ENCODE measurements around the gene CCDC24.

The CCDC24 gene

DNA sequence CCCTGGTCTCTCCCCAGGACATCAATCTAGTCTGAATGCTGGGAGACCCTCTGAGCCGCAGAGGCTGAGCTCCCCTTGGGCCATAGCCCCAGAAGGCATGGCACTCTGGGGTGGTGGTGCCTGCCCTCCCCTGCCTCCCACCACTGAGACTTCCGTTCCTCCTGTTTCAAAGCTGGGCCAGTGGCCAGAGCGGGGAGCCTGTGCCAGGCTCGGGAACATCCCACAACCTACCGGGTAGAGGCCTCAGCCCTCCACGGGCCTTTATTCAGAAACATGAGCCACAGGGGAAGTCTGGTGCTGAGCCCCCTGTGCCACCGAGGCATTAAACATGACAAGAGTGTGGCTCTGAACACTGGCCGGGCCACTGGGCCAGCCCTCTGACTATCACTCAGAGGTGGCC, 8.1 kb downstream of the CCDC24 start:
- no peak for DNase-seq (ENCODE audit: low spot score)

GRCh38 chr1:44000122-44000665, 8.8 kb downstream of the CCDC24 start:
- no peak for DNase-seq (ENCODE audit: low spot score)

- no peak for DNase-seq (ENCODE audit: low spot score)
These were observed 10.8 kb downstream of the CCDC24 start for GRCh38 chr1:44002165-44002564.

GRCh38 chr1:44002606-44003157, 11.3 kb downstream of the CCDC24 start:
- DNase-seq (ENCODE audit: low spot score): no peak

DNA sequence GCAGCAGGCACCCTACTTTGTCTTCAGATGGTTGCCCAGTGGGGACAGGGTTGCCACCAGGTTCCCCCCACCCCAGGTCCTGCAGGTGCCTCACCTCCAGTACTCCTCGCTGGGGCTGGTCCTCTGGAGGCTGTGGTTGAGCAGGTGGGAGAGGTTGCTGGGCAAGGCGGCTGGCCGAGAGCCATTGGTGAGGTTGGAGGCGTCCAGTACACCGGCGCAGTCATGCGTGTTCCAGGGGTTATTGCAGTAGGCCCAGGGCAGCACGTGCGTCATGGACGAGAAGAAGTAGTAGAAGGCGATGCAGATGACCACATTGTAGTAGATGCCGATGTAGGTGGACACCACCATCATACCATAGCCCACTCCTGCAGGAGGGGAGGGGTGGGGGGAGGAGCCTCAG, 16.9 kb downstream of the CCDC24 start:
- DNase-seq (ENCODE audit: low spot score): no peak

DNA sequence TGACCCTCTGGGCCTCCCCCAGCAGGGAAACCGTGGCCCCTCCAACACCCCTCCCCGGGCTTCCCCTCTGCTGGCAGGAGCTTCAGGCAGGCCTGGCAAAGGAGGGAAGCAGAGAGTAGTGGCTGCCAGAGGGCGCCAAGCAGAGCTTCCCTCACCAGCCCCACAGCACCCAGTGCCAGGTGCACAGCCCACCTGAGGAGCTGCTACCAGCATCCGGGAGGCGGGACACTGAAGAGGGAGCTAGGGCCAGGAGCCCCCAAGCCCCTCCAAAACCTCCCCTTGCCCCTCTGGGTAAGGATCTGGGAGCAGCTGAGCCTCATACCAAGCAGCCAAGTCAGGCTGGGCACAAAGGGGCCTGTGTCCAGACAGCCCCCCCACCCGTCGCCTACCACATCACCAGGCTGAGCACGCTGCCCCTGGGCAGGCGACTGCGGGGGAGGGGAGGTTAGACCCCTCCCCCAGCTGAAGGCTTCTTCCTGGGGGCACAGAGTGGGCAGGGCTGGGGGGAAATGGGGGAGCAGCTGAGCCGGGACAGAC, 19.6 kb downstream of the CCDC24 start:
- DNase-seq (ENCODE audit: low spot score): no peak

GRCh38 chr1:44012404-44012803, 21.0 kb downstream of the CCDC24 start:
- no peak for DNase-seq (ENCODE audit: low spot score)

DNA sequence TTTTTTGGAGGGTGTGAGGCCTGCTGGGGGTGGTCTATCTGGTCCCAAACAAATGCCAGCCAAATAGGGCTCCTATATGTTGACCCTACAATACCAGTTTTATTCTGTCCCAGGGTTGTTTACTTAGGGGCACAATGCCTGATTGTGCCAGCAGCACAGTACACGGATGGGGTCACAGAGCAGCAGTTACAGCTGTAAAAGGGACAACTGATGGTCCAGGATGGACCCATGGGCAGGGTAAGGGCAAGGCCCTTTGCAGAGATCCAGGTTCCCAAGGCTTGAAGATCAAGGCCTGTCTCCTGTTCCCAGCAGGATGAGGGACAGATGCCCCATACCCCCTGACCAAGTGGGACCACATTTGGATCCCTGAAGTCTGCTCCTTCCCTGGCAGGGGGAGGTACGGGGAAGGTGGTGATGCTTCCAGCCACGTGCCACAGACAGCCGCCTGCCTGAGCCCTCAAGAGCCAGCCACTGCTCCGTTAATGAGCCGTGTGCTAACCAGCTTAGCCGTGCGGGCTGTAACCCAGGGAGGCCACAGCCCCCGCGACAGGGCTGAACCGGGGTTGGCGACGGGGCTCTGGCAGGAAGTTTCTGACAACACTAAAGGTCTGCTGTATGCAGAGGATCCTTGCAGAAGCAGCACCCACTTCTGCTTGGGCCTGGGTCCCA, 21.7 kb downstream of the CCDC24 start:
- no peak for DNase-seq (ENCODE audit: low spot score)

DNA sequence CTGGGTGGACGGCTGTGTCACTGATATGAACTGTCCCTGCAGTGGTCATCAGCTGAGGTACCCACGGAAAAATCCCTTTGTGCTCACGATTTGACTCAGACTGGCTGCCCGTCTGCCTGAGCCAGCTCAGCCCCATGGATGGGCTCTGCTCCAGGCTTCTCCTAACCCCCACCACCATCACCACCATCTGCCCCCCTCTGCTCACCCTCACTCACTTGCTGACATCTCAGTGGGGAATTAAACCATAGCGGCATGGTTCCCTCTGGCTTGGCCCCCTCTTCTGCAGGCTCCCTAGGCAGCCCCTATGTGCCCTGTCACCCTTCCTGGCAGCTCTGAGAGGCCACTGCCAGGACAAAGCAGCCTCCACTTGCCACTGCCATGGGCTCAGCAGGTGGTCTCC, 22.6 kb downstream of the CCDC24 start:
- no peak for DNase-seq (ENCODE audit: low spot score)

GRCh38 chr1:44014365-44015104, 23.1 kb downstream of the CCDC24 start:
- no peak for DNase-seq (ENCODE audit: low spot score)

DNA sequence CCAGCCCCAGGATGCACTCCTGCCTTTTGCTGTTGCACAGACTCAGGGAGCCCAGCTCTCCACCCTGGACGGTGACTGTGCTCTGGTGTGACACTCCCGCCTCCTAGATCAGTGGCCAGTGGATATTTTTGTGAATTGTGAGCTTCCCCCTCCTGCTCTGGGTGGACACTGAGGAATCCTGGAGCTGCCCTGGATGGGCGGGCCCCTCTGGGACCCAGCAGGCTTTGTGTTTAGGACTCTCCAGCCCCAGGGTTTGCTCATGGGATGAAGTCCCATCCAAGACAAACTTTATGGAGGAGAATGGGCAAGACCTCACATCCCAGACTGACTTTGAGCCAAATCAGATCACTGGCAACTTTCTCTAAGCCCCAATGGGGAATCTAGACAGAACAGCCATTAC, 23.8 kb downstream of the CCDC24 start:
- DNase-seq (ENCODE audit: low spot score): no peak

GRCh38 chr1:44016041-44016889, 24.9 kb downstream of the CCDC24 start:
- DNase-seq (ENCODE audit: low spot score): no peak

DNA sequence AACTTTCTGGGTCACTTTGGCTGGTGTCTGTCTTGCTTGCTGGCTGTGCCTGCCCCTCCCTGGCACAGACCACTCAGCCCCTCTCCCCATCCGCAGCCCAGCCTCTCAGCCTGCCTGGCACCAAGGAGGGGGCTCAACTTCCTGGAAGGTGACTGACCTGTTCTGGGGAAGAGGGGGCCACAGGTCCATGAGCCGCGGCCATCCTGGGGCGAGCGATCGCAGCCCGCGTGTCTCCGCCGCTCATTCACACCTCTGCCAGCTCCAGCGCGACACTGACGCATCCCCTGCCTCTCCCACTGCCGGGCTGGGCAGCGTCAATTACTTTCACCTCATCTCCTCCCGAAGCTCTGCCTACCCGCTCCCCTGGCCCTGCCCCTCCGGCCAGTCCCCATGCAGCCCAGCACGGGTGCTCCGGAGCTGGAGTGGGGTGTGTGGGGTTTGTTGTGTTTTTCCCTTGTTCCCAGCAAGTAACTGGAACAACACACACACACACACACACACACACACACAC, 25.5 kb downstream of the CCDC24 start:
- DNase-seq (ENCODE audit: low spot score): no peak

DNA sequence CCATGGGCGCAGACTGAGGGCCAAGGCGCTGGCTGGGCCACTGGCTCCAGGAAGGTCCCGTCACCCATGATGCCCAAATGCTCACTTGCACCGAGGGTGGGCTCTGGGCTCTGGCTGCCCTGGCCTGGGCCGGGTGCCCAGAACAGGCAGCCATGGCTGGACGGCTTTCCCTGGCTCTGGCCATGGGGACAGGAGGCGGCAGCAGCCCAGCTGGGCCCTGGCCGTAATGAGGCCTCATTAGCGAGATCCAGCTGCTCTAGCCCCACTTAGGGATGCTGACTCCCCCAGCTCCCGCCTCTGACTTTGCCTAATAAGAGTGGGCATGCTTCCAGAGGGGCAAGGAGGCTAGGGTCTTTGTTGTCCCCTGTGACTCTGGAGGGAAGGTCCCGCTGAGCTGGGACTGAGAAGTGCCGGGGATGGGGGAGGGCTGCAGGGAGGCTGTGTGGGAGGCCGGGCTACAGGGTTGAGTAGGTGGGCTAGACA, 28.1 kb downstream of the CCDC24 start:
- no peak for DNase-seq (ENCODE audit: low spot score)

- DNase-seq (ENCODE audit: low spot score): no peak
These were observed 29.1 kb downstream of the CCDC24 start for GRCh38 chr1:44020464-44020863.

GRCh38 chr1:44021156-44021555, 29.8 kb downstream of the CCDC24 start:
- DNase-seq (ENCODE audit: low spot score): no peak

DNA sequence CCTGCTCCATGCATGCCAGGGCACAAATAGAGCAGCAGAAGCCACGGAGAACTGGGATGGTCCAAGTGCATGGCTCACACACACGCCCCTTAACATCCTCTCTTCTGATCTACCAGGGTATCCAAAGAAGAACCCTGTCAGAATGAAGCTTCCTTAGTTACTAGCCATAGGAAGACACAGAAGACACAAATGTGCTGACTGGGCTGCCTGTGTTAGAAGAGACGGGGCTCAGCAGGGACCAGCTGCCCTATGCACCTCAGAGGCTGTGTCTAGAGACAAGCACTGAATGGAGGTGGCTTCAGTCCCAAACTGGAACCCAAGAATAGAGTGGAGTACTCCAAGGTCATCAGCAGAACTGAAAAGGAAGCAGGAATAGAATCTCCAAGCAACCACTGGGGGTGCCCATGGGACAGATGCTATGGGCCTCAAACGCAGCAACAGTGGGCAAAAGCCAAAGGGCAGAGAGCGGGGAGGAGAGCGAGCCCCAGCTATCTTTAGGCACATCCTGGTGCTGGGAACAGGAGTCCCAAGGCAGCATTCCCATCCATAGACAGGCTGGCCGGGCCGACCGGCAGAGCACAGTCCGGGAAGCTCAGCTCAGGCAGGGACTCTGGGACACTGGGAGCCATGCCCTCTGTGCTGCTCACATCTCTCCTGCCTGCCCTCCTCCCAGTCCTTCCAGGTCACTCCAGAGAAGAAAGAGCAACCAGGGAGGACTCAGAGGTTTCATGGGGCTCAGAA, 30.4 kb downstream of the CCDC24 start:
- no peak for DNase-seq (ENCODE audit: low spot score)

DNA sequence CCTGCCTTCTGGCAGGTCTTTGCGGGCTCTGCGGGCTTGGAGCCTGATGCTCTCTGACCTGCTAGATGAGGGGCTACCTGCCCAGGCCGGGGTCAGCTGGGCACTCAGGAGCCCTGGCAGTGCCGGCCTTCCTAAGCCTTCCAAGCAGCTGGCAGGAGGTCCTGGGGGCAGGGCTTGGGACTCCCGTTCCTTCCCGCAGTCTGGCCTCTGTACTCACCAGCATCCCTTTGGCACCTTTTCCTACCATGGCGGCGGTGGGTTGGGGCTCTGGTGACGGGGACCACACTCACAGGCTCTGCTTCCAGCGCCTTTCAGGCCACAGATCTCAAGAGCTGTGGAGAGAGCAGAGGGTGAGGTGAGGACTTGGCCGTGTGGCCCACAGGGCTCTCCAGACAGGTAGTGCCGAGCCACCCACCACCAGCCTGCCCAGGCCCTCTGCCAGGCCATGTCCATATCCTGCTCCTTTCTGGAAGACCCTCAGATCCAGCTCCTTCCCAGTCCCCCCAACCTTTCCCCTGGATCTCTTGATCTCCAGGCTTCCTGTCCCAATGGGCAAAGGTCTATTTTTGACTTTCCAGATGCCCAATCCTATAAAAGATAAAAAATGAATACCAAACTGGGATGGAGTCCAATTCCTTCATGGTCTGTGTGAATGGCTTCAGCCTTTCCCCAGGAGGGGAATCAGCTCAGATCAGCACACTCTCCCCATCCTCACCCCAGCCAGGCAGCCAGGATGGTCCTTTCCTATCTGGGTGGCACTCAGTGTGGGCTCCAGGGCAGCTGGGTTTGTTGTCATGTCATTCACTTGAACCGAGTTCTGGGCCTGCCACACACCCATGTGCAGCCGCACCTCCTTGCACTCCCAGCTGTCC, 32.9 kb downstream of the CCDC24 start:
- DNase-seq (ENCODE audit: low spot score): no peak

GRCh38 chr1:44024903-44025525, 33.6 kb downstream of the CCDC24 start:
- no peak for DNase-seq (ENCODE audit: low spot score)

Data from ecto neural progenitor cell (in vitro differentiated cells).